GM12878 (cell line): ENCODE results near the gene C1QTNF3.

Source experiments
- ETV6 ChIP-seq, 2 experiments: fragments of 450-650 bp in 1 of 2; IDR thresholded peaks in 1 of 2; conservative IDR thresholded peaks in 1 of 2; 2 replicates each; pipeline ENCODE4 v1.6.1; 2014; ENCODE audit warnings: antibody characterized with exemption in 1 of 2, borderline replicate concordance in 1 of 2, low read depth in 1 of 2, mild to moderate bottlenecking in 1 of 2, moderate library complexity in 1 of 2
- FOS ChIP-seq: IDR thresholded peaks from 3 replicates; pipeline ENCODE4 v1.6.1; 2011; ENCODE audit warnings: borderline replicate concordance; ENCODE audit not compliant: insufficient read length; ENCODE audit errors: extremely low read depth
- POLR2A ChIP-seq: IDR thresholded peaks from 2 replicates; pipeline ENCODE4 v1.6.1; 2011; ENCODE audit warnings: low read depth, mild to moderate bottlenecking, low read length
- RELA ChIP-seq: fragments of 450-650 bp; IDR thresholded peaks from 2 replicates; pipeline ENCODE4 v1.8.0; 2014; ENCODE audit warnings: borderline replicate concordance; ENCODE audit not compliant: partially characterized antibody
- TF ChIP-seq, protein P1 (sequence below): IDR thresholded peaks from 2 replicates; pipeline ENCODE4 v1.6.1; 2012; ENCODE audit warnings: low read depth, low read length, improper control_type of control experiment
- TF ChIP-seq, protein P2 (sequence below), 3 experiments: IDR thresholded peaks in 2 of 3; conservative IDR thresholded peaks in 1 of 3; 2 replicates each; pipeline ENCODE4 v1.5.1; 2011; ENCODE audit warnings: low read depth in 3 of 3, low read length in 3 of 3, mild to moderate bottlenecking in 3 of 3, control low read depth in 2 of 3, moderate library complexity in 2 of 3, inconsistent platforms in 1 of 3, mixed read lengths in 1 of 3; ENCODE audit not compliant: control insufficient read depth in 2 of 3, insufficient read depth in 1 of 3; ENCODE audit errors: extremely low read depth in 1 of 3

DNA sequence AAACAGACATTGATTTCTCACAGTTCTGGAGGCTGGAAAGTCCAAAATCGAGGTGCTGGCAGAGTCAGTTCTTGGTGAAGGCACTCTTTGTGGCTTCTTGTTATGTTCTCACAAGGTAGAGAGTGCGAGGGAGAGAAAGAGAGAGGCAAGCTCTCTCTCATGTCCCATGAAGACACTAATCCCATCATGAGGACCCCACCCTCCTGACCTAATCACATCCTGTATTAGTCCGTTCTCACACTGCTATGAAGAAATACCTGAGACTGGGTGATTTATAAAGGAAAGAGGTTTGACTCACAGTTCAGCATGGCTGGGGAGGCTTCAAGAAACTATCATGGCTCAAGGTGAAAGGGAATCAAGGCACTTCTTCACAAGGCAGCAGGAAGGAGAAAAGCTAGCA lies 29.5 kb downstream of the C1QTNF3 start:
- TF ChIP-seq, protein P1, sequence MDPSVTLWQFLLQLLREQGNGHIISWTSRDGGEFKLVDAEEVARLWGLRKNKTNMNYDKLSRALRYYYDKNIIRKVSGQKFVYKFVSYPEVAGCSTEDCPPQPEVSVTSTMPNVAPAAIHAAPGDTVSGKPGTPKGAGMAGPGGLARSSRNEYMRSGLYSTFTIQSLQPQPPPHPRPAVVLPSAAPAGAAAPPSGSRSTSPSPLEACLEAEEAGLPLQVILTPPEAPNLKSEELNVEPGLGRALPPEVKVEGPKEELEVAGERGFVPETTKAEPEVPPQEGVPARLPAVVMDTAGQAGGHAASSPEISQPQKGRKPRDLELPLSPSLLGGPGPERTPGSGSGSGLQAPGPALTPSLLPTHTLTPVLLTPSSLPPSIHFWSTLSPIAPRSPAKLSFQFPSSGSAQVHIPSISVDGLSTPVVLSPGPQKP, result no peak
- TF ChIP-seq, protein P2, sequence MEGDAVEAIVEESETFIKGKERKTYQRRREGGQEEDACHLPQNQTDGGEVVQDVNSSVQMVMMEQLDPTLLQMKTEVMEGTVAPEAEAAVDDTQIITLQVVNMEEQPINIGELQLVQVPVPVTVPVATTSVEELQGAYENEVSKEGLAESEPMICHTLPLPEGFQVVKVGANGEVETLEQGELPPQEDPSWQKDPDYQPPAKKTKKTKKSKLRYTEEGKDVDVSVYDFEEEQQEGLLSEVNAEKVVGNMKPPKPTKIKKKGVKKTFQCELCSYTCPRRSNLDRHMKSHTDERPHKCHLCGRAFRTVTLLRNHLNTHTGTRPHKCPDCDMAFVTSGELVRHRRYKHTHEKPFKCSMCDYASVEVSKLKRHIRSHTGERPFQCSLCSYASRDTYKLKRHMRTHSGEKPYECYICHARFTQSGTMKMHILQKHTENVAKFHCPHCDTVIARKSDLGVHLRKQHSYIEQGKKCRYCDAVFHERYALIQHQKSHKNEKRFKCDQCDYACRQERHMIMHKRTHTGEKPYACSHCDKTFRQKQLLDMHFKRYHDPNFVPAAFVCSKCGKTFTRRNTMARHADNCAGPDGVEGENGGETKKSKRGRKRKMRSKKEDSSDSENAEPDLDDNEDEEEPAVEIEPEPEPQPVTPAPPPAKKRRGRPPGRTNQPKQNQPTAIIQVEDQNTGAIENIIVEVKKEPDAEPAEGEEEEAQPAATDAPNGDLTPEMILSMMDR (IDR thresholded peaks at IDR 0.05 in 2 of 3, conservative IDR thresholded peaks at IDR 0.05 in 1 of 3; ENCODE audit: control insufficient read depth in 2 of 3, extremely low read depth in 1 of 3, insufficient read depth in 1 of 3, low read depth in 3 of 3, low read length in 3 of 3), result no peak
- TF ChIP-seq POLR2A, result no peak
- TF ChIP-seq FOS, result no peak
- TF ChIP-seq RELA, result no peak
- TF ChIP-seq ETV6 (conservative IDR thresholded peaks at IDR 0.05 in 1 of 2, IDR thresholded peaks at IDR 0.05 in 1 of 2; ENCODE audit: borderline replicate concordance in 1 of 2, low read depth in 1 of 2), result no peak
